Left lung (tissue), 10 donors: ENCODE measurements around the gene HNRNPF. TPM values are rescaled to one million over a fixed set of nuclear protein-coding genes. Genes with fewer than 3 reads are reported as not detected.

Source experiments
- ATAC-seq: fragments of 200-7000 bp; cut with Tn5 transposase; one replicate; pipeline ENCODE4 v1.9.1; 2020; ENCODE audit warnings: moderate library complexity
- DNase-seq, 4 donors: peaks; one replicate each; pipeline ENCODE4 v3.0.0-alpha.2; 2013 to 2020
- H3K27ac ChIP-seq, 2 donors: fragments of 200-600 bp; sonication (generic) in 1 of 2; one replicate each; pipeline versions ENCODE4 v1.5.0 to v1.8.0; 2020 to 2021
- H3K27me3 ChIP-seq, 2 donors: fragments of 200-600 bp; sonication (generic) in 1 of 2; one replicate each; pipeline versions ENCODE4 v1.5.0 to v1.8.0; 2020 to 2021
- H3K36me3 ChIP-seq, 2 donors: fragments of 200-600 bp; sonication (generic) in 1 of 2; one replicate each; pipeline versions ENCODE4 v1.5.0 to v1.8.0; 2020 to 2021
- H3K4me1 ChIP-seq, 2 donors: fragments of 200-600 bp; one replicate each; pipeline ENCODE4 v1.8.0; 2021
- H3K4me3 ChIP-seq, 2 donors: fragments of 200-600 bp; sonication (generic) in 1 of 2; one replicate each; pipeline versions ENCODE4 v1.5.0 to v1.8.0; 2020 to 2021; ENCODE audit warnings: mild to moderate bottlenecking in 1 of 2
- H3K9me3 ChIP-seq, 2 donors: fragments of 200-600 bp; sonication (generic) in 1 of 2; one replicate each; pipeline versions ENCODE4 v1.5.0 to v1.8.0; 2020 to 2021
- CTCF ChIP-seq, 2 donors: fragments of 200-600 bp; sonication (generic) in 1 of 2; IDR thresholded peaks; one replicate each; pipeline versions ENCODE4 v1.5.0 to v1.8.0; 2021; ENCODE audit warnings: antibody characterized with exemption in 2 of 2
- intact Hi-C, 2 donors: fragments of 100-400 bp; cut with DNase I; formaldehyde crosslinking; loops; one replicate each; pipeline versions ENCODE4 v1.11.2 to v1.14.2; 2022
- polyA plus RNA-seq, 6 donors: library from polyadenylated mRNA; unstranded; fragments of 120-200 nt; gene quantifications; one replicate each; pipeline ENCODE4 v1.2.1, GENCODE V29; 2013; ENCODE audit not compliant: insufficient read length in 6 of 6
- total RNA-seq, 2 donors: library from RNA; stranded (reverse); fragmentation: NEBNext Ultra II Directional; extraction: Animal tissue kit (Norgen Biotek cat#: 25700); gene quantifications; one replicate each; pipeline ENCODE4 v1.2.1, GENCODE V29; 2021
- donor health status: DM: no; HTN: yes; CAD: no.
- donor health status: DM: no; HTN: no; CAD: no.

HNRNPF gene
- total and polyA plus RNA-seq, 8 donors, result 161 to 230 (median 175) TPM

GRCh38 chr10:43390333-43390732 lies 18.7 kb downstream of the HNRNPF start:
- Histone ChIP-seq H3K36me3 (peaks cover 11 to 95% of the 10 kb centered on the region in 2 donors), H3K4me1 (peaks cover 1 to 35% of the 10 kb centered on the region in 2 donors)
- ATAC-seq, result no peak

GRCh38 chr10:43389867-43390266 lies 19.1 kb downstream of the HNRNPF start:
- intact Hi-C loops, result no loop called here
- no peaks in the 10 kb centered on the region for H3K27me3 ChIP-seq
- TF ChIP-seq CTCF (IDR thresholded peaks at IDR 0.05), result no peak
- no peak overlapping the region for H3K27ac ChIP-seq
- H3K4me1 ChIP-seq, result peaks cover 0 to 31% of the 10 kb centered on the region in 2 donors
- no peaks in the 10 kb centered on the region for H3K9me3 ChIP-seq
- H3K36me3 ChIP-seq, result peaks cover 11 to 99% of the 10 kb centered on the region in 2 donors
- DNase-seq (peak in 1 of 4 donors; percentile 7), ATAC-seq (no peak)
- H3K4me3 ChIP-seq, result no peak overlapping the region

More at GRCh38 chr10:43390333-43390732, 18.7 kb downstream of the HNRNPF start:
- H3K27ac ChIP-seq, result no peak overlapping the region
- no peaks in the 10 kb centered on the region for H3K27me3 ChIP-seq
- DNase-seq, result no peak
- intact Hi-C loops, result no loop called here
- TF ChIP-seq CTCF (IDR thresholded peaks at IDR 0.05), result no peak
- H3K4me3 ChIP-seq, result no peak overlapping the region
- H3K9me3 ChIP-seq, result no peaks in the 10 kb centered on the region

GRCh38 chr10:43387678-43388032 lies 21.3 kb downstream of the HNRNPF start:
- no peak for ATAC-seq
- peaks cover 11 to 84% of the 10 kb centered on the region in 2 donors for H3K36me3 ChIP-seq

GRCh38 chr10:43386981-43387677 lies 21.9 kb downstream of the HNRNPF start:
- no peaks in the 10 kb centered on the region for H3K9me3 ChIP-seq
- no peak for TF ChIP-seq CTCF (IDR thresholded peaks at IDR 0.05)
- no peak overlapping the region for H3K4me3 ChIP-seq
- no peak overlapping the region for H3K27ac ChIP-seq
- intact Hi-C loops, result no loop called here
- no peaks in the 10 kb centered on the region for H3K27me3 ChIP-seq
- DNase-seq (peak in 1 of 4 donors; percentile 22), ATAC-seq (no peak)
- peaks cover 0 to 13% of the 10 kb centered on the region in 2 donors for H3K4me1 ChIP-seq
- H3K36me3 ChIP-seq, result peaks cover 11 to 79% of the 10 kb centered on the region in 2 donors

More at GRCh38 chr10:43387678-43388032, 21.3 kb downstream of the HNRNPF start:
- peaks cover 0 to 13% of the 10 kb centered on the region in 2 donors for H3K4me1 ChIP-seq
- intact Hi-C loops, result no loop called here
- peak in 1 of 4 donors; percentile 14 for DNase-seq
- no peak for TF ChIP-seq CTCF (IDR thresholded peaks at IDR 0.05)
- no peaks in the 10 kb centered on the region for H3K9me3 ChIP-seq
- H3K27me3 ChIP-seq, result no peaks in the 10 kb centered on the region
- H3K27ac ChIP-seq, result no peak overlapping the region
- H3K4me3 ChIP-seq, result no peak overlapping the region

GRCh38 chr10:43386549-43386948 lies 22.4 kb downstream of the HNRNPF start:
- Histone ChIP-seq H3K36me3 (peaks cover 11 to 73% of the 10 kb centered on the region in 2 donors), H3K9me3 (no peaks in the 10 kb centered on the region), H3K27me3 (no peaks in the 10 kb centered on the region), H3K4me1 (peaks cover 0 to 10% of the 10 kb centered on the region in 2 donors), H3K4me3 (no peak overlapping the region), H3K27ac (no peak overlapping the region)
- intact Hi-C loops, result no loop called here
- ATAC-seq (no peak), DNase-seq (peak in 1 of 4 donors; percentile 16)
- no peak for TF ChIP-seq CTCF (IDR thresholded peaks at IDR 0.05)
